Fibroblast of peridontal ligament (primary cell): ENCODE results near the gene KAT6B.

ENCODE experiments used
- DNase-seq: peaks from one replicate; pipeline ENCODE4 v3.0.0-alpha.2; 2010; ENCODE audit errors: extremely low read depth

KAT6B gene

GRCh38 chr10:74953214-74953613, 126.8 kb downstream of the KAT6B start:
- no peak for DNase-seq

- DNase-seq = no peak
Measured at GRCh38 chr10:74955796-74956195, 129.4 kb downstream of the KAT6B start.

GRCh38 chr10:74956555-74957111, 130.2 kb downstream of the KAT6B start:
- no peak for DNase-seq

GRCh38 chr10:74957285-74957961, 131.0 kb downstream of the KAT6B start:
- DNase-seq = no peak

- no peak for DNase-seq
Measured at GRCh38 chr10:74958316-74958715, 131.9 kb downstream of the KAT6B start.

- no peak for DNase-seq
Measured at GRCh38 chr10:74960670-74961069, 134.3 kb downstream of the KAT6B start.

- no peak for DNase-seq
Measured at GRCh38 chr10:74962517-74962916, 136.1 kb downstream of the KAT6B start.

GRCh38 chr10:74963549-74963948, 137.1 kb downstream of the KAT6B start:
- DNase-seq = no peak

- DNase-seq = no peak
Measured at GRCh38 chr10:74967911-74968666, 141.7 kb downstream of the KAT6B start.

GRCh38 chr10:74968667-74969061, 142.3 kb downstream of the KAT6B start:
- no peak for DNase-seq

- no peak for DNase-seq
Measured at GRCh38 chr10:74969093-74969492, 142.7 kb downstream of the KAT6B start.

GRCh38 chr10:74969530-74969929, 143.1 kb downstream of the KAT6B start:
- DNase-seq = no peak

- no peak for DNase-seq
Measured at GRCh38 chr10:74973741-74974392, 147.5 kb downstream of the KAT6B start.

GRCh38 chr10:74975758-74976157, 149.4 kb downstream of the KAT6B start:
- DNase-seq = no peak

- no peak for DNase-seq
Measured at GRCh38 chr10:74976565-74976964, 150.2 kb downstream of the KAT6B start.

GRCh38 chr10:74977072-74977471, 150.7 kb downstream of the KAT6B start:
- no peak for DNase-seq

- no peak for DNase-seq
Measured at GRCh38 chr10:74977913-74978847, 151.8 kb downstream of the KAT6B start.

- no peak for DNase-seq
Measured at GRCh38 chr10:74981831-74982633, 155.6 kb downstream of the KAT6B start.

GRCh38 chr10:74982634-74982982, 156.2 kb downstream of the KAT6B start:
- no peak for DNase-seq

- DNase-seq = no peak
Measured at GRCh38 chr10:74983383-74983782, 157.0 kb downstream of the KAT6B start.
